NCI-H82 treated with DMSO at 0.1 percent for 48 hours (cell line): ENCODE measurements around the gene B4GALT5.
"Not testable (repeated sequence)": the region's sequence is repeated elsewhere in the genome, so short reads cannot be mapped to it uniquely, and the experiment has no call there.

Experiments used
- DNase-seq: peaks from one replicate; lab custom pipeline; 2025; ENCODE audit not compliant: unreplicated experiment; lab: John Stamatoyannopoulos, UW

B4GALT5 gene

GRCh38 chr20:49631061-49631716, 82.5 kb downstream of the B4GALT5 start:
- DNase-seq = no peak

GRCh38 chr20:49630396-49630951, 83.2 kb downstream of the B4GALT5 start:
- no peak for DNase-seq

GRCh38 chr20:49629606-49630005, 84.1 kb downstream of the B4GALT5 start:
- no peak for DNase-seq

- DNase-seq = not testable (repeated sequence)
These were observed 85.4 kb downstream of the B4GALT5 start for GRCh38 chr20:49628280-49628679.

GRCh38 chr20:49627329-49627761, 86.3 kb downstream of the B4GALT5 start:
- DNase-seq = no peak

GRCh38 chr20:49624988-49625387, 88.7 kb downstream of the B4GALT5 start:
- DNase-seq = not testable (repeated sequence)

GRCh38 chr20:49624317-49624716, 89.4 kb downstream of the B4GALT5 start:
- DNase-seq = no peak

- no peak for DNase-seq
These were observed 91.4 kb downstream of the B4GALT5 start for GRCh38 chr20:49622243-49622642.

GRCh38 chr20:49620364-49621240, 93.1 kb downstream of the B4GALT5 start:
- DNase-seq = no peak

GRCh38 chr20:49619113-49620048, 94.3 kb downstream of the B4GALT5 start:
- no peak for DNase-seq

GRCh38 chr20:49618289-49618688, 95.4 kb downstream of the B4GALT5 start:
- no peak for DNase-seq

GRCh38 chr20:49617394-49617793, 96.3 kb downstream of the B4GALT5 start:
- not testable (repeated sequence) for DNase-seq

- no peak for DNase-seq
These were observed 97.3 kb downstream of the B4GALT5 start for GRCh38 chr20:49616154-49617007.

GRCh38 chr20:49615401-49616153, 98.1 kb downstream of the B4GALT5 start:
- DNase-seq = no peak

- not testable (repeated sequence) for DNase-seq
These were observed 98.7 kb downstream of the B4GALT5 start for GRCh38 chr20:49615051-49615400.

GRCh38 chr20:49614338-49615050, 99.2 kb downstream of the B4GALT5 start:
- DNase-seq = no peak

GRCh38 chr20:49612127-49612738, 101.4 kb downstream of the B4GALT5 start:
- DNase-seq = no peak

GRCh38 chr20:49611539-49612126, 102.0 kb downstream of the B4GALT5 start:
- DNase-seq = not testable (repeated sequence)
